ENCODE measurements around the gene AKNA.

AKNA gene

DNA sequence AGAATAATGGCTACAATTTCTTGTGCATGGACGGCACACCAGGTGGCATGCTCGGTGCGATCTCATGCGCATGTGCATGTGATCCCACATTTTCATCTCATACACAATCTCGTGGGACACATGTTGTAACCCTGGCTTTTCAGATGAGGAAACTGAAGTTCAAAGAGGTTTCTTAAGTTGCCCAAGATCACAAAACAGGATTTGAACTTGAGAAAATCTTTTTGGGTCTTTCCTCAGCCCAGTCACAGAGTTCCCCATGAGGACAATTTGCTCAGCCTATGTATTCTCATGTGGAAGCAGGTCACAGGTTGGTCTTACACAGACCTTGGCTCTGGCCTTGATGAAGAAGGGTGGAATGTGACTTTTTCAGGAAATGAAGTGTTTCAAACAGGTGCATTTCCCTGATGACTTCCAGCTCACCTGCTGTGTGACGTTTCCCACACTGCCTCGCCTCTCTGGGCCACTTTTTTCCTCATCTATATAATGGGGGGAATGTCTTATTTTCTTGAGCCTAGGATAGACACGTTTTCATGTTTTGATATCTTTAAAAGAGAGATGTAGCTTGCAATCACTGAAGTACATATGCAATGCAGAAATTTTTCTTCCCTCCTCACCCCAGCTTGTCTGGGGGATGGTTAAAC lies 71.9 kb downstream of the AKNA start:
- no peak overlapping the region for H3K27ac ChIP-seq
- H3K9me3 ChIP-seq = no peaks in the 10 kb centered on the region
- H3K9ac ChIP-seq = no peak overlapping the region
- H3K27me3 ChIP-seq = no peaks in the 10 kb centered on the region
- no peaks in the 10 kb centered on the region for H4K20me1 ChIP-seq
- H3K4me3 ChIP-seq = no peak overlapping the region
- H3K4me1 ChIP-seq = peaks cover 18% of the 10 kb centered on the region
- H3K4me2 ChIP-seq = no peak overlapping the region
- TF ChIP-seq Cebpa-rat (IDR thresholded peaks at IDR 0.05) = no peak
- H3K36me3 ChIP-seq = peaks cover 16% of the 10 kb centered on the region

DNA sequence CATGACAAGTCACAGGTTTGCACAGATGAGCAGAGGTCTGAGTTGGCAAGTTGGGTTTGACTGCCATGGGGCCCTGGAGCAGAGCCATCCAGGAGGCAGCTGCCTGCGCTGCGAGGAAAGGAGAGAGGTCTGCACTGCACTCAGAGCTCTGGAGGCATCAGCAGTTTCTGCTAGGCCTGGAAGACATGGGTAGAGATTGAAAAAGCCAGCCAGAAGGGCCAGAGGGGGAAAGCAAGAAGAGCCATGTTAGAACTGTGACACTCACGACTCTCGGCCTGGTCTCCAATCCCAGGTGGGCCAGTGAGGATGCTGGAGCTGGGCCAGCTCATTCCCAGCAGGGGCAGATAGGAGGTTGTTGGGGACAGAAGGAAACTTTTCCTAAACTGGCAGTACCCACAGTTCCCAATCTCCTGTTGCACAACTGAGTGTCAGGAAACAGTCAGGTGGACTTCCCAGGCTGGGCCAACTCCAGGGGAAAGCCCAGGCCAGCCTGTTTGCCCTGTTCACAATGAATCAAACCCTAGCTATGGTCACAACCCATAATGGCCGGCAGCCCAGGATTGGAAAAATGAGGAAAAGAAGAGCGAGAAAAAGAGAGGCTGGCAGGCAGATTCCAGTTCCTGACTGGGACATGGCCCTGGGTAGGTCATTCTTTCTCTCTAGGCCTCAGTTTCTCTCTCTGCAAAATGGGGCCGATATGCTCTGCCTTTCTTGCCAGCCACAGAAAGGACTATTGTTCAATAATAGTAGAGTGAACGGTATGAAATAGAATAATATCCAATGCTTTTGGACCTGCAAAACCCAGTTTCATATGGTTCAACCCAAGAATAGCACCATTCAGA lies 72.7 kb downstream of the AKNA start:
- Histone ChIP-seq H3K27me3 (no peaks in the 10 kb centered on the region), H3K4me2 (no peak overlapping the region), H3K9ac (no peak overlapping the region), H3K36me3 (peaks cover 23% of the 10 kb centered on the region), H3K27ac (no peak overlapping the region), H3K4me1 (peaks cover 18% of the 10 kb centered on the region), H3K9me3 (no peaks in the 10 kb centered on the region), H3K4me3 (no peak overlapping the region), H4K20me1 (no peaks in the 10 kb centered on the region)
- no peak for TF ChIP-seq Cebpa-rat (IDR thresholded peaks at IDR 0.05)

DNA sequence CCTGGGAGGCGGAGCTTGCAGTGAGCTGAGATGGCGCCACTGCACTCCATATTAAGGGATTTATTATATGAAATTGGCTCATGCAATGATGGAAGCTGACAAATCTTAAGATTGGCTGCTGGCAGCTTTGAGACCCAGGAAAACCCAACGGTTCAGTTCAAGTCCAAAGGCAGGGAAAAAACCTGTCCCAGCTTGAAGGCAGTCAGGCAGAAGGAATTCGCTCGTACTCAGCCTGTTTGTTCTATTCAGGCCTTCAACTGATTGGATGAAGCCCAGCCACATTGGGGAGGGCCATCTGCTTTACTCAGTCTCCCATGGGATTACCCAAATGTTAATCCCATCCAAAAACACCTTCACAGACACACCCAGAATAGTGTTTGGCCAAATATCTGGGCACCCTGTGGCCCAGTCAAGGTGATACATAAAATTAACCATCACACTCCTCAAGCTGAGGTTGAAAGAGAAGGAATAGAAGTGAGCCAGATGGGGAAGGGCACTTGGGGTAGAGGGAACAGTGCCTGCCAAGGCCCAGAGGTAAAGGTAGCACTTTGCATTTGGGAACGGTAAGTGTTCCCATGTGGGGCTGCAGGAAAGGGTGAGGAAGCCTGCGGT lies 73.4 kb downstream of the AKNA start:
- no peaks in the 10 kb centered on the region for H4K20me1 ChIP-seq
- H3K27ac ChIP-seq = no peak overlapping the region
- H3K4me1 ChIP-seq = peaks cover 18% of the 10 kb centered on the region
- no peaks in the 10 kb centered on the region for H3K9me3 ChIP-seq
- TF ChIP-seq Cebpa-rat (IDR thresholded peaks at IDR 0.05) = no peak
- peaks cover 28% of the 10 kb centered on the region for H3K36me3 ChIP-seq
- H3K4me2 ChIP-seq = no peak overlapping the region
- no peaks in the 10 kb centered on the region for H3K27me3 ChIP-seq
- no peak overlapping the region for H3K9ac ChIP-seq
- H3K4me3 ChIP-seq = no peak overlapping the region

DNA sequence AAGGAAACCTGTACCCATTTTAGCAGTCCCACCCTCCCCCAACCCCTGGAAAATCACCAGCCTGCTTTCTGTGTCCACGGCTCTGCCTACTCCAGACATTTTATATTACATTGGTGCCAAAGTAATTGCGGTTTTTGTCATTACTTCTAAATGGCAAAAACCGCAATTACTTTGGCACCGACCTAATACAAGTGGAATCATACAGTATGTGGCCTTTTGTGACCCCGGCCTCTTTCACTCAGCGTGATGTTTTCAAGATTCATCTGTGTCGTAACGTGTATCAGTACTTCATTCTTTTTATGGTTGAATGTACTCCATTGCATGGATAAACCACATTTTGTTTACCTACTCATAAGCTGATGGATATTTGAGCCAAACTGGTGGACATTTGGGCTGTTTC lies 74.6 kb downstream of the AKNA start:
- Histone ChIP-seq H3K4me3 (no peak overlapping the region), H3K27ac (no peak overlapping the region), H4K20me1 (no peaks in the 10 kb centered on the region), H3K4me1 (peaks cover 18% of the 10 kb centered on the region), H3K36me3 (peaks cover 40% of the 10 kb centered on the region), H3K4me2 (no peak overlapping the region), H3K9me3 (no peaks in the 10 kb centered on the region), H3K27me3 (no peaks in the 10 kb centered on the region), H3K9ac (no peak overlapping the region)
- TF ChIP-seq Cebpa-rat (IDR thresholded peaks at IDR 0.05) = no peak

DNA sequence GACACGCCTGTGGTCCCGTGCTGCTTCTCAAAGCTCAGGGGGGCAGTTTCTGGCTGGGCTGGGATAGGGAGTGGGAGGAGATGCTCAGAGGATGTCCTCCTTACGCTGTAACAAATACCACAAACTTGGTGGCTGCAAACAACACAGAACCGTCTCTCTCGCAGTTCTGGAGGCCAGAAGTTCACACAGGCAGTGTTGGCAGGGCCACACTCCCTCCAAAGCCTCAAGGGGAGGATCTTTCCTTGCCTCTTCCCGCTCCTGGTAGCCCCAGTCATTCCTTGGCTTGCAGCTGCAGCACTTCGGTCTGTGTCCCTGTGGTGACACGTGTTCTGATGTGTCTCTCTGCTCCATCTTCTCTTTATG lies 75.3 kb downstream of the AKNA start:
- no peak for TF ChIP-seq Cebpa-rat (IDR thresholded peaks at IDR 0.05)
- H3K27ac ChIP-seq = no peak overlapping the region
- no peaks in the 10 kb centered on the region for H3K27me3 ChIP-seq
- H3K4me3 ChIP-seq = no peak overlapping the region
- no peak overlapping the region for H3K4me2 ChIP-seq
- H4K20me1 ChIP-seq = no peaks in the 10 kb centered on the region
- peaks cover 47% of the 10 kb centered on the region for H3K36me3 ChIP-seq
- no peak overlapping the region for H3K9ac ChIP-seq
- peaks cover 12% of the 10 kb centered on the region for H3K4me1 ChIP-seq
- no peaks in the 10 kb centered on the region for H3K9me3 ChIP-seq

DNA sequence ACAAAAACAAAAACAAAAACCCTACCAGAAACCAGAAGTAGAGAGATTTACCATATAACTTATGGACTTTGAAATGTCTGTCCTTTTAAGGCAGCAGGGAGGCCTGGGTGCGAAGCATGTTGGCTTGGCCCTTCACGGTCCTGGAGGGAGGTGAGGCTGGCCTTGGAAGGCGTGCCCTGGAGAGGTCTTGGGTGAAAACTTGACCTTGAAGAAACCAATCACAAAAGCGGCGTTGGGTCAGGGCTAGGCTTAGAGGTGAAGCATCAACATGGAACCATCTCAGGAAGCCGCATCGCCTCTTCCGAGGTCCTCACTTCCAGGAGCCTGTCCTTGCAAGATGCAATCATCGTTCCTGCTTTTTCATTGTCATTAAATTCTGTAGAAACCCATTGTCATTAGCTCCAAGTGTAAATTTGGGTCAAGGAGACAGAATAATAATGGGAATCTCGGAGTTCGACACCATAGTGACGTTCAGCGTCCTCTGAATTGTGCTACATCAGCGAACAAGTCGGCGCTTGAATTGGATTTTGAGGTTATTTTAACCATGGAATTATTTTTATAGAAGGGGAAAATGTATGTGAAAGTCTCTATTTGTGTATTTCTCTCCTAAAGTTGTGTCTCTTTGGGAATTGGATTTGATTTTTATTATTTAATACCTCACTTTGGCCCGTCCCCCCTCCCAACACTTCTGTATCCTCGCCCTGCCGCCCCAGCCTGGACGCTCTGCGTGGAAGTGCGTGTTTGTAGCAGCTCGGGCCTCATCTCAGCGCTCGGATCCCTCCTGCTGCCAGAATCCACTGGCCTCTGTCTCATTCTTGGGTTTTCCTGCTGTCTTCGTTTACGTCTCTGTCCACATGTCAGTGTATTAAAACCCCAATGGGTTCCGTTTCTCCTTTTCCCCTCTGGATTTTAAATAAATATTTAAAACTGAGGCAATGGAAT lies 75.9 kb downstream of the AKNA start:
- H4K20me1 ChIP-seq = no peaks in the 10 kb centered on the region
- no peaks in the 10 kb centered on the region for H3K9me3 ChIP-seq
- H3K36me3 ChIP-seq = peaks cover 53% of the 10 kb centered on the region
- no peak overlapping the region for H3K9ac ChIP-seq
- H3K4me2 ChIP-seq = no peak overlapping the region
- H3K4me3 ChIP-seq = no peak overlapping the region
- H3K27ac ChIP-seq = no peak overlapping the region
- no peaks in the 10 kb centered on the region for H3K27me3 ChIP-seq
- peaks cover 9% of the 10 kb centered on the region for H3K4me1 ChIP-seq
- TF ChIP-seq Cebpa-rat (IDR thresholded peaks at IDR 0.05) = no peak

DNA sequence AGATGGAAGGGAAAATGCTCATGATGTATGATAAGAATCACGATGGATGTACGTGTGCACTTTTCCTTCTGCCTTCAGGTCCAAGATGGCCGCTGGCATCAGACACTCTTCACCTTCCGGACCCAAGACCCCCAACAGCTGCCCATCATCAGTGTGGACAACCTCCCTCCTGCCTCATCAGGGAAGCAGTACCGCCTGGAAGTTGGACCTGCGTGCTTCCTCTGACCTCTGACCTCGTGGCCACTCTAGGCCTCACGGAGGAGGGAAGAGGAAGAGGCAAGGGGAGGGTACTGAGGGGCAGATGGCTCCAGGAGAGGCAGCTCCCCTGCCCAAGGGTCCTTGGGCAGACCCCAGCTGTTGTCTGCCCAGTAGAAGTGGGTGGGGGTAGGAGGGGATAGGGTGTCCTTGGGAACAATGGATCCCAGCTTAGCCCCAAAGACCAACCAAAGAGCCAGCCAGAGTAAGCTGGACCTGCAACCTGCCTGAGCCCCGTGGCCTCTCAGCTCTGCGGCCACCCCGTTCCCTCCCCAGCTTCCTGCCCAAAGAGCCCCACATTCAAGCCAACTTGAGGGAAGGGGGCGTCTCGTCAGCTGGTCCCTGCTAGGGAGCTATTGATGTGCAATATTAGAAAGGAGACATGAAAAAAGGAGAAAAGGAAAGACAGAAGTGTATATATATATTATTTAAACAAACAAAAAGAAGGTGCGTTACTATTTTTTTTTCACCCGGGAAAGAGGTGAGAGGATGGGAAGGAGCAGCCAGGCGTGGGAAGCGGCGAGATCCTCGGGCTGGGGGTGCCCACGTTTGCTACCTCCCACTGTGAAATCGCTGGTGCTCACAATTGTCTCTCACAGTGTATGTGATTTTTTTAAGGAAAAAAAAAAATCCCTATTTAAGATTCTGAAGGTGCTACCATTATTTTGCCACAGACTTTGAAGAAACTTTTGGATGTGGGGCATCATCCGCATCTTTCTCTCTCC lies 77.0 kb downstream of the AKNA start:
- H4K20me1 ChIP-seq = no peaks in the 10 kb centered on the region
- no peak for TF ChIP-seq Cebpa-rat (IDR thresholded peaks at IDR 0.05)
- no peak overlapping the region for H3K4me2 ChIP-seq
- H3K9ac ChIP-seq = no peak overlapping the region
- no peak overlapping the region for H3K27ac ChIP-seq
- peaks cover under 1% of the 10 kb centered on the region; the same call in 1 of the 2 replicates for H3K4me1 ChIP-seq
- no peaks in the 10 kb centered on the region for H3K27me3 ChIP-seq
- no peak overlapping the region for H3K4me3 ChIP-seq
- H3K9me3 ChIP-seq = no peaks in the 10 kb centered on the region
- H3K36me3 ChIP-seq = peaks cover 63% of the 10 kb centered on the region

DNA sequence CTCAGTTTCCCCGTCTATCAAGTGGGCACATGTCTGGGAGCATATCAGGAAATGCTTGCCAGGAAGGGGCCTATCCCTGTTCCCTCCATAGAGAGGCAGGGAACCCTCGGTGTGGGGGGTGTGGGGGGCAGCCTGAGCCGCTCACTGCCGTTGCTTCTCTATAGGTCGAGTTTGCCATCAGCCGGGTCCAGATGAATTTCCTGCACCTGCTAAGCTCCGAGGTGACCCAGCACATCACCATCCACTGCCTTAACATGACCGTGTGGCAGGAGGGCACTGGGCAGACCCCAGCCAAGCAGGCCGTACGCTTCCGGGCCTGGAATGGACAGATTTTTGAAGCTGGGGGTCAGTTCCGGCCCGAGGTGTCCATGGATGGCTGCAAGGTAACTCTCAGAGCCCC lies 78.7 kb downstream of the AKNA start:
- Histone ChIP-seq H3K9ac (no peak overlapping the region), H3K4me1 (peaks cover 8% of the 10 kb centered on the region; the same call in 1 of the 2 replicates), H4K20me1 (no peaks in the 10 kb centered on the region), H3K27ac (no peak overlapping the region), H3K27me3 (no peaks in the 10 kb centered on the region), H3K9me3 (no peaks in the 10 kb centered on the region), H3K4me2 (no peak overlapping the region), H3K4me3 (no peak overlapping the region), H3K36me3 (peaks cover 78% of the 10 kb centered on the region)
- no peak for TF ChIP-seq Cebpa-rat (IDR thresholded peaks at IDR 0.05)

Data from BLaER1 (cell line).